ENCODE data around the gene TRIM46. TPM values are rescaled to one million over a fixed set of nuclear protein-coding genes. Genes with fewer than 3 reads are reported as not detected.

TRIM46 gene
- total RNA-seq, 1 donor from 2014 or later, result 0.43 TPM

DNA sequence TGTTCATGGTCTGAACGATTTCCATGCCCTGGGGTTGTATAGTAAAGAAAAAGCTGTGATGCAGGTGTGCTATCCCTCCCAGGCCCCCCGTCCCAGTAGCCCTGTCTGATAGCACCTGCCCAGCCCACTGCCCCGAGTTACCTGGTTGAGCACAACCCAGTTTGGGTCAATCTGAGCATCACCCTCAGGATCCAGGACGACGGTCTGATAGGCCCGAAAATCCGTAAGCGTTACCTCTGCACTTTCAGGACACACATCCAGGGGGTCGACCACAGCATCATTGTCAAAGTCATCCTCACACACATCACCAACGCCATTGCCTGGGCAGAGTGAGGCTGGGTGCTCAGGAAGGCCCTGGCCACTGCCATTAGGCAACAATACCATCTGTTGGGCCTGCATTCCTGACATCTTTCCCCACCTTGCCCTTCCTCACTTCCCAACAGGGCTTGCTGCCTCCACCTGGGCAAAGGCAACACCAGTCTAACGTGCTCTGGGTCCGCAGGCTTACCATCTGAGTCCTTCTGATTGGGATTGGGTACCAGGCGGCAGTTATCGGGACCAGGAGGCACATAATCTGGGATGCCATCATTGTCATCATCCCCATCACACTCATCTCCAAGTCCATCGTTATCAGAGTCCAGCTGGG, 24.4 kb downstream of the TRIM46 start:
- TF ChIP-seq, protein P1, sequence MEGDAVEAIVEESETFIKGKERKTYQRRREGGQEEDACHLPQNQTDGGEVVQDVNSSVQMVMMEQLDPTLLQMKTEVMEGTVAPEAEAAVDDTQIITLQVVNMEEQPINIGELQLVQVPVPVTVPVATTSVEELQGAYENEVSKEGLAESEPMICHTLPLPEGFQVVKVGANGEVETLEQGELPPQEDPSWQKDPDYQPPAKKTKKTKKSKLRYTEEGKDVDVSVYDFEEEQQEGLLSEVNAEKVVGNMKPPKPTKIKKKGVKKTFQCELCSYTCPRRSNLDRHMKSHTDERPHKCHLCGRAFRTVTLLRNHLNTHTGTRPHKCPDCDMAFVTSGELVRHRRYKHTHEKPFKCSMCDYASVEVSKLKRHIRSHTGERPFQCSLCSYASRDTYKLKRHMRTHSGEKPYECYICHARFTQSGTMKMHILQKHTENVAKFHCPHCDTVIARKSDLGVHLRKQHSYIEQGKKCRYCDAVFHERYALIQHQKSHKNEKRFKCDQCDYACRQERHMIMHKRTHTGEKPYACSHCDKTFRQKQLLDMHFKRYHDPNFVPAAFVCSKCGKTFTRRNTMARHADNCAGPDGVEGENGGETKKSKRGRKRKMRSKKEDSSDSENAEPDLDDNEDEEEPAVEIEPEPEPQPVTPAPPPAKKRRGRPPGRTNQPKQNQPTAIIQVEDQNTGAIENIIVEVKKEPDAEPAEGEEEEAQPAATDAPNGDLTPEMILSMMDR (IDR thresholded peaks at IDR 0.05), result no peak
- DNase-seq, result no peak

DNA sequence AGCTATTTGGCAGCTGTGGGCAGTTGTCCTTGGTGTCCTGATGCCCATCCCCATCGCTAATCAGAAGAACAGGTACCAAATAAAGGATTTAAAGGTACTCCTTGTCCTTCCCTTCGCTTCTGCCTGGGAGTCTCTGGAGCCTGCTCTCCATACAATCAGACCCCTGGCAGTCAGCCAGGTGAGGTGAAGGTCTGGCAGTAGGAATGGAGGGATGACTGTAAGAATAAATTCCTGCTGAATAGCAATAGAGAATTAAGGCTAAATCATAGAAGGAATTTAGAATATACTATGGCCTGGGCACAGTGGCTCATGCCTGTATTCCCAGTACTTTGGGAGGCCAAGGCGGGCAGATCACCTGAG, 24.9 kb downstream of the TRIM46 start:
- TF ChIP-seq, protein P1 (IDR thresholded peaks at IDR 0.05), result no peak

More for the DNA sequence above, 24.4 kb downstream of the TRIM46 start:
- no peaks in the 10 kb centered on the region for H3K36me3 ChIP-seq
- no peak overlapping the region for H3K4me3 ChIP-seq
- peaks cover 6% of the 10 kb centered on the region for H3K4me1 ChIP-seq
- no peak for ATAC-seq
- no peaks in the 10 kb centered on the region for H3K27me3 ChIP-seq
- H3K9me3 ChIP-seq, result no peaks in the 10 kb centered on the region
- H3K27ac ChIP-seq, result no peak overlapping the region
- intact Hi-C loops (cut with DNase I), result no loop called here

DNA sequence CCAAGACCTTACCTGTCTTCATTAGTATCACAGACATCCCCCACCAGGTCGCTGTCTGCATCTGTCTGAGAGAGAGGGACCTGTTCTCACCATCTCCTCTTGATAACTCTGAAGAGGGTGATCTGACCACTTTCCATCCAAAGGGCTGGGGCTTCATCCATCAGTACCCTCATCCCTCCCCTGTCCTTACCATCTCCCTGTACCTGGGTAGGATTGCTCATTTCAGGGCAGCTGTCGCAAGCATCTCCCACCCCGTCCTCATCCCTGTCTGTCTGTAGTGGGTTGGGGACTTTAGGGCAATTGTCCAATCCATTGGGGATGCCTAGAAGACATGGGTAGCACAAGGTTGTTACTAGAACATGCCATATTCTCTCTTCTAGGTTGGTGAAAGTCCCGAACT, 26.1 kb downstream of the TRIM46 start:
- intact Hi-C loops (cut with DNase I), result no loop called here
- no peak for DNase-seq
- H3K4me3 ChIP-seq, result no peak overlapping the region
- TF ChIP-seq, protein P1 (IDR thresholded peaks at IDR 0.05), result no peak
- H3K36me3 ChIP-seq, result no peaks in the 10 kb centered on the region
- H3K27ac ChIP-seq, result no peak overlapping the region
- H3K4me1 ChIP-seq, result no peaks in the 10 kb centered on the region
- no peaks in the 10 kb centered on the region for H3K9me3 ChIP-seq
- H3K27me3 ChIP-seq, result no peaks in the 10 kb centered on the region
- no peak for ATAC-seq

More for the DNA sequence above, 24.9 kb downstream of the TRIM46 start:
- Histone ChIP-seq H3K4me1 (peaks cover 4% of the 10 kb centered on the region), H3K27me3 (no peaks in the 10 kb centered on the region), H3K36me3 (no peaks in the 10 kb centered on the region), H3K4me3 (no peak overlapping the region), H3K27ac (no peak overlapping the region), H3K9me3 (no peaks in the 10 kb centered on the region)
- DNase-seq (no peak), ATAC-seq (no peak)
- intact Hi-C loops (cut with DNase I), result no loop called here

DNA sequence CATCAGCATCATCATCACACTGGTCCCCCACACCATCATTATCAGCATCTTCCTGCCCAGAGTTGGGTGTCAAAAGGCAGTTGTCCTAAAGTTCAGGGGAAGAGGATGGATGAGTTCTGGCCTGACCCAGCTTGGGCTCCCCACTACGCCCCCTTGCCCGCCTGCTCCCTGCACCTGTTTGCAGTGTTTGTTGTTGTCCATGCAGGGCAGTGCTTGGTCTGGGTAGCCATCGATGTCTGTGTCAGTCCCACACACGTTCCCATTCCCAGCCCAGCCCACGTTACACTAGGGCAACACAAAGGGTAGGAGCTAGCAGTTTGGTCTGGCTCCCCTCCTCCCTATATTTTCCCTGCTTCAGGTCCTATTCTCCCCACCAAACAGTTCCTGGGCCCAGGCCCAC, 27.3 kb downstream of the TRIM46 start:
- no peak for DNase-seq
- H3K36me3 ChIP-seq, result no peaks in the 10 kb centered on the region

DNA sequence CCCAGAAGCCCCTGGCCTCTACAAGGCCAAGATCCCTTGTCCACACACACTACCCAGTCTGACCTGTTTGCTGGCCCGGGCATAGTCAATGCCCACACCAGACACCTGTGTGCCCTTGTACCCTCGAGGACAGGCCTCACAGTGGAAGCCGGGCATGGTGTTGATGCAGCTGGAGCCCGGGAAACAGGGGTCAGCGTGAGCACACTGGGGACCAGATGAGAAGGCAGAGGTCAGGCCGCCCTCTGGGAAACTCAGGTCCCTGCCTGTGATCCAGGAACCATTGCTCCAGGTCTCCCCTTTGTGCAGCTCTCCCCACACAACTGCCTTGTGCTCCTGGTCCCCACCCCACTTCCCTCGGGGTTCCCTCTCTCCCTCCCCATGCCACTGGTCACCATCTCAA, 28.5 kb downstream of the TRIM46 start:
- DNase-seq (no peak), ATAC-seq (no peak)
- H3K36me3 ChIP-seq, result no peaks in the 10 kb centered on the region
- no peak overlapping the region for H3K4me3 ChIP-seq
- TF ChIP-seq, protein P1 (IDR thresholded peaks at IDR 0.05), result no peak
- H3K9me3 ChIP-seq, result no peaks in the 10 kb centered on the region
- peaks cover 8% of the 10 kb centered on the region for H3K4me1 ChIP-seq
- intact Hi-C loops (cut with DNase I), result no loop called here
- H3K27ac ChIP-seq, result no peak overlapping the region
- no peaks in the 10 kb centered on the region for H3K27me3 ChIP-seq

More for the DNA sequence above, 27.3 kb downstream of the TRIM46 start:
- no peaks in the 10 kb centered on the region for H3K27me3 ChIP-seq
- ATAC-seq, result no peak
- no peak overlapping the region for H3K4me3 ChIP-seq
- intact Hi-C loops (cut with DNase I), result no loop called here
- no peaks in the 10 kb centered on the region for H3K4me1 ChIP-seq
- H3K27ac ChIP-seq, result no peak overlapping the region
- no peaks in the 10 kb centered on the region for H3K9me3 ChIP-seq
- TF ChIP-seq, protein P1 (IDR thresholded peaks at IDR 0.05), result no peak

Measured in upper lobe of right lung (tissue), 1 donor.